ENCODE results near the gene MINDY4.

- TF ChIP-seq TAF1 (IDR thresholded peaks at IDR 0.05; ENCODE audit: low read depth) (no peak), FOXM1 (IDR thresholded peaks at IDR 0.05; ENCODE audit: borderline replicate concordance, low read depth) (no peak), TEAD4 (IDR thresholded peaks at IDR 0.05) (no peak), ZBTB7A (IDR thresholded peaks at IDR 0.05; ENCODE audit: low read depth) (no peak), YY1 (IDR thresholded peaks at IDR 0.05; ENCODE audit: low read depth) (no peak), EP300 (IDR thresholded peaks at IDR 0.05; ENCODE audit: borderline replicate concordance) (no peak), MAX (IDR thresholded peaks at IDR 0.05) (no peak), NFIC (IDR thresholded peaks at IDR 0.05) (no peak), CEBPB (IDR thresholded peaks at IDR 0.05) (no peak), CREB1 (IDR thresholded peaks at IDR 0.05; ENCODE audit: low read depth) (no peak)
- TF ChIP-seq, protein P1, sequence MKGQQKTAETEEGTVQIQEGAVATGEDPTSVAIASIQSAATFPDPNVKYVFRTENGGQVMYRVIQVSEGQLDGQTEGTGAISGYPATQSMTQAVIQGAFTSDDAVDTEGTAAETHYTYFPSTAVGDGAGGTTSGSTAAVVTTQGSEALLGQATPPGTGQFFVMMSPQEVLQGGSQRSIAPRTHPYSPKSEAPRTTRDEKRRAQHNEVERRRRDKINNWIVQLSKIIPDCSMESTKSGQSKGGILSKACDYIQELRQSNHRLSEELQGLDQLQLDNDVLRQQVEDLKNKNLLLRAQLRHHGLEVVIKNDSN (IDR thresholded peaks at IDR 0.05): no peak
- TF ChIP-seq, protein P2, sequence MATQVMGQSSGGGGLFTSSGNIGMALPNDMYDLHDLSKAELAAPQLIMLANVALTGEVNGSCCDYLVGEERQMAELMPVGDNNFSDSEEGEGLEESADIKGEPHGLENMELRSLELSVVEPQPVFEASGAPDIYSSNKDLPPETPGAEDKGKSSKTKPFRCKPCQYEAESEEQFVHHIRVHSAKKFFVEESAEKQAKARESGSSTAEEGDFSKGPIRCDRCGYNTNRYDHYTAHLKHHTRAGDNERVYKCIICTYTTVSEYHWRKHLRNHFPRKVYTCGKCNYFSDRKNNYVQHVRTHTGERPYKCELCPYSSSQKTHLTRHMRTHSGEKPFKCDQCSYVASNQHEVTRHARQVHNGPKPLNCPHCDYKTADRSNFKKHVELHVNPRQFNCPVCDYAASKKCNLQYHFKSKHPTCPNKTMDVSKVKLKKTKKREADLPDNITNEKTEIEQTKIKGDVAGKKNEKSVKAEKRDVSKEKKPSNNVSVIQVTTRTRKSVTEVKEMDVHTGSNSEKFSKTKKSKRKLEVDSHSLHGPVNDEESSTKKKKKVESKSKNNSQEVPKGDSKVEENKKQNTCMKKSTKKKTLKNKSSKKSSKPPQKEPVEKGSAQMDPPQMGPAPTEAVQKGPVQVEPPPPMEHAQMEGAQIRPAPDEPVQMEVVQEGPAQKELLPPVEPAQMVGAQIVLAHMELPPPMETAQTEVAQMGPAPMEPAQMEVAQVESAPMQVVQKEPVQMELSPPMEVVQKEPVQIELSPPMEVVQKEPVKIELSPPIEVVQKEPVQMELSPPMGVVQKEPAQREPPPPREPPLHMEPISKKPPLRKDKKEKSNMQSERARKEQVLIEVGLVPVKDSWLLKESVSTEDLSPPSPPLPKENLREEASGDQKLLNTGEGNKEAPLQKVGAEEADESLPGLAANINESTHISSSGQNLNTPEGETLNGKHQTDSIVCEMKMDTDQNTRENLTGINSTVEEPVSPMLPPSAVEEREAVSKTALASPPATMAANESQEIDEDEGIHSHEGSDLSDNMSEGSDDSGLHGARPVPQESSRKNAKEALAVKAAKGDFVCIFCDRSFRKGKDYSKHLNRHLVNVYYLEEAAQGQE (IDR thresholded peaks at IDR 0.05; ENCODE audit: low read depth): no peak
Measured at GRCh38 chr7:30805081-30805691, 34.0 kb downstream of the MINDY4 start.
